VCaP (cell line): ENCODE measurements around the gene TRAPPC1.

Source experiments
- H3K27ac ChIP-seq: fragments of 450-650 bp; 2 replicates; pipeline ENCODE4 v1.5.1; 2017
- TF ChIP-seq, protein P1 (sequence below): fragments of 450-650 bp; conservative IDR thresholded peaks from 2 replicates; pipeline ENCODE4 v1.5.1; 2017; ENCODE audit warnings: mild to moderate bottlenecking, moderate library complexity

TRAPPC1 gene

DNA sequence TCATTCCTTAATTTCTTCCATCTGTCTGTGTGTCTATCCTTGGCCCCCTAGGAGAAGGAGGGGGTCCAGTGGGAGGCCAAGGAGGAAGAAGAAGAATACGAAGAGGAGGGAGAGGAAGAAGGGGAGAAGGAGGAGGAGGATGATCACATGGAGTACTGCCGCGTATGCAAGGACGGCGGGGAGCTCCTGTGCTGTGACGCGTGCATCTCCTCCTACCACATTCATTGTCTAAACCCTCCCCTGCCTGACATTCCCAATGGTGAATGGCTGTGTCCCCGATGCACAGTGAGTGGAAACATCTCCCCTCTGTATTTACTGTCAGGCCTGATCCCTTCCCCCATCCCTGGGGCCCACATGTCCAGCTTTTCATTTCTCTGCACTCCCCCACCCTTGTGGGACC lies 36.9 kb downstream of the TRAPPC1 start:
- TF ChIP-seq, protein P1, sequence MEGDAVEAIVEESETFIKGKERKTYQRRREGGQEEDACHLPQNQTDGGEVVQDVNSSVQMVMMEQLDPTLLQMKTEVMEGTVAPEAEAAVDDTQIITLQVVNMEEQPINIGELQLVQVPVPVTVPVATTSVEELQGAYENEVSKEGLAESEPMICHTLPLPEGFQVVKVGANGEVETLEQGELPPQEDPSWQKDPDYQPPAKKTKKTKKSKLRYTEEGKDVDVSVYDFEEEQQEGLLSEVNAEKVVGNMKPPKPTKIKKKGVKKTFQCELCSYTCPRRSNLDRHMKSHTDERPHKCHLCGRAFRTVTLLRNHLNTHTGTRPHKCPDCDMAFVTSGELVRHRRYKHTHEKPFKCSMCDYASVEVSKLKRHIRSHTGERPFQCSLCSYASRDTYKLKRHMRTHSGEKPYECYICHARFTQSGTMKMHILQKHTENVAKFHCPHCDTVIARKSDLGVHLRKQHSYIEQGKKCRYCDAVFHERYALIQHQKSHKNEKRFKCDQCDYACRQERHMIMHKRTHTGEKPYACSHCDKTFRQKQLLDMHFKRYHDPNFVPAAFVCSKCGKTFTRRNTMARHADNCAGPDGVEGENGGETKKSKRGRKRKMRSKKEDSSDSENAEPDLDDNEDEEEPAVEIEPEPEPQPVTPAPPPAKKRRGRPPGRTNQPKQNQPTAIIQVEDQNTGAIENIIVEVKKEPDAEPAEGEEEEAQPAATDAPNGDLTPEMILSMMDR = no peak
- H3K27ac ChIP-seq = no peak overlapping the region

DNA sequence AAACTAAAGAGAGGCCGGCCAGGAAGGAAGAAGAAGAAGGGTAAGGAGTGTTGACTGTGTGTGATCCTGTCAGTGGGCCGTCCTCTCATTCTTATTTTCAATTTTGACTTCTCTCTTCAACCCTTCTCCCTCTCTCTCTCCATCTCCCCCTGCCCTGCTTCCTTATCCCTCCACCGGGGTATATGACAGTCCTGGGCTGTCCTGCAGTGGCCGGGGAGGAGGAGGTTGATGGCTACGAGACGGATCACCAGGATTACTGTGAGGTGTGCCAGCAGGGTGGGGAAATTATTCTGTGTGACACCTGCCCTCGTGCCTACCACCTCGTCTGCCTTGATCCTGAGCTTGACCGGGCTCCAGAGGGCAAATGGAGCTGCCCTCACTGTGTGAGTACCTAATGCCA lies 37.5 kb downstream of the TRAPPC1 start:
- H3K27ac ChIP-seq = no peak overlapping the region
- TF ChIP-seq, protein P1 = no peak

DNA sequence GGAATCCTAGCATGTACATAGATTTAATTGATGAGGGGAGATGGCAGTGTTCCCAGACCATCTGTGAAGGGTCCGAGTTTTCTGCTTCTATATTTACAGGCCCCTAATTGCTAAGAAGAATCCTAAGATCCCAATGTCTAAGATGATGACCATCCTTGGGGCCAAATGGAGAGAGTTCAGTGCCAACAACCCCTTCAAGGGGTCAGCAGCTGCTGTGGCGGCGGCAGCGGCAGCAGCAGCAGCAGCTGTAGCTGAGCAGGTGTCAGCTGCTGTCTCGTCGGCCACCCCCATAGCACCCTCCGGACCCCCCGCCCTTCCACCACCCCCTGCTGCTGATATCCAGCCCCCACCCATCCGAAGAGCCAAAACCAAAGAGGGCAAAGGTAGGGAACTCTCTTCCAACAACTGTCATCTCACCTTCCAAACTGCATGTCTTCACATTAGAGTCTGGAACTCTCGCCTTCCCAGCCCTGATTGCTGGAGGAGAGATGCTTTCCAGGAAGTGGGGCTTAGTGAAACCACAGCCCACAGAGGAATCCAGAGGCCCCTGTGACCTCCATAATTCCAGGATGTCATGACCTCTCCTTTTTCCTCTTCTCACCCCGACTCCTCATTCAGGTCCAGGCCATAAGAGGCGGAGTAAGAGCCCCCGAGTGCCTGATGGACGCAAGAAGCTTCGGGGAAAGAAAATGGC lies 38.4 kb downstream of the TRAPPC1 start:
- H3K27ac ChIP-seq = no peak overlapping the region
- TF ChIP-seq, protein P1 = no peak

DNA sequence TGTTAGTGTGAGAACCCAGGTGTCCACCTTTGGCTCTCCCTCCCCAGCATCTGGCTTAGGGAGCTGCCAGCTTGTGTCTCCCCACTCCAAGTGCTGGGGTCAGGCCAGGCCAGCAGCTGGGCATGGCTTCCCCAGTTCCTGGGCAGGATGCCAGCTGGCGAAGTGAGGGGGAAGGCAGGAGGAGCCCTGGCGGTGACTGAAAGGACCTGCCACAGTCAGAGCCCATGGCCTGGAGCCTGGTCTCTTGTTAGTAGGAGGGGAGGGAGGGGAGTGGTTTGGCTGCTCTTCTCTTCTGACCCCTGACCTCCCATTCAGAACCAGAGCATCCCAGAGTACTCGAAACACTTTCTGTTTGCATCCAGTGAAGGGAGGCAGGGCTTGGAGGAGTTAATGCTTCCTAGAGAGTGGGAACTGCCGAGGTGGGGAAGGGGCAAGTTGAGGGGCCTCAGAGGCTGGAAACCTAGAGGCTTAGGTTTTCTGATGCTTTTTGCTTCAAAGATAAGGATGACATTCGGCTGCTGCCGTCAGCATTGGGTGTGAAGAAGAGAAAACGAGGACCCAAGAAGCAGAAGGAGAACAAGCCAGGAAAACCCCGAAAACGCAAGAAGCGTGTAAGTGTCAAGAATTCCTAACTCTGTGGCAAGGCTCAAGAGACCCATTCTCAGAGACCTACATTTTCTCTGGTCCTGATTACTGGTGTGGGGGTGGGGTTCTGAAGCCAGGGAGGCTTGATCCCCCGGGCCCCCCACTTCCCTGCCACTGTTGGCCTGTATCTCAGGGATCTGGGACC lies 42.4 kb downstream of the TRAPPC1 start:
- TF ChIP-seq, protein P1 = peak; percentile 43

DNA sequence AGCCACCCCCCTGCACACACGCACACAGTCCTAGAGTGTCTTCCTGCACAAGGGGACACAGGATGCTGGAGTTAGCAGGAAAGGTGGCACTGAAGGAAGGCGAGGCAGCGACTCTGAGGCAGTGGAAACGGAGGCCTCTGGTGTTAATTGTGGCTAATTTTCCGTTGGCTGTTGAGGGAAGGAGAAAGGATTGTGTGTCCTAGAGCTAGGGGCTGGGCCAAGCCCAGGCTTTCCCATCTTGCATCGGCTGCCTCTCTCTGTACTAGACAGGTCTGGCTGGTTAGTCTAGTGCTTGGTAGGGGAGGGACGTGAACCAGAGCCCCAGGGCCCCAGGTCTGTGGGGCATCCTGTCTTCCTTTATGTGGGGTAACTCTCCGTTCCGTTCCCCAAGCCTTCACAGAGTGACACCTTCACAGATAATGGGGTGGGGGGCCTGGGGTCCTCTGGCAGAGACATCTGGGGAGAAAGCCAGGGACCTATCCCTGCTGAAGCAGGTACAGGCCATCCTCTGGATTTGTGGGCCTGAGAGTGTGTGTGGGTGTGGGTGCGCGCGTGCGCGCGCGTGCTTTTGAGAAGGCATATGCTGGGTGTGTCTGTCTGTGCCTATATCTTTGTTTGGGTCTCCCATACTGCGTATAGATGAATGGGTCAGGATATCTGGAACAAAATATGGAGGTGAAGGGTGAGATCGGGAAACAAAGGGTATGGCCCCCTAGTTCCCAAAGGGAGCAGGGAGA lies 43.4 kb downstream of the TRAPPC1 start, which contains the start of gene CHD3:
Gene CHD3 (plus strand): TSS at position 606 of the 737 bp plus-strand sequence. CDS start 212 bp downstream, outside the sequence.
- TF ChIP-seq, protein P1 = no peak
- peak within 1 kb of the TSS; percentile 97 for H3K27ac ChIP-seq

More for the DNA sequence above, 42.4 kb downstream of the TRAPPC1 start:
- H3K27ac ChIP-seq = peak overlapping the region; percentile 97

DNA sequence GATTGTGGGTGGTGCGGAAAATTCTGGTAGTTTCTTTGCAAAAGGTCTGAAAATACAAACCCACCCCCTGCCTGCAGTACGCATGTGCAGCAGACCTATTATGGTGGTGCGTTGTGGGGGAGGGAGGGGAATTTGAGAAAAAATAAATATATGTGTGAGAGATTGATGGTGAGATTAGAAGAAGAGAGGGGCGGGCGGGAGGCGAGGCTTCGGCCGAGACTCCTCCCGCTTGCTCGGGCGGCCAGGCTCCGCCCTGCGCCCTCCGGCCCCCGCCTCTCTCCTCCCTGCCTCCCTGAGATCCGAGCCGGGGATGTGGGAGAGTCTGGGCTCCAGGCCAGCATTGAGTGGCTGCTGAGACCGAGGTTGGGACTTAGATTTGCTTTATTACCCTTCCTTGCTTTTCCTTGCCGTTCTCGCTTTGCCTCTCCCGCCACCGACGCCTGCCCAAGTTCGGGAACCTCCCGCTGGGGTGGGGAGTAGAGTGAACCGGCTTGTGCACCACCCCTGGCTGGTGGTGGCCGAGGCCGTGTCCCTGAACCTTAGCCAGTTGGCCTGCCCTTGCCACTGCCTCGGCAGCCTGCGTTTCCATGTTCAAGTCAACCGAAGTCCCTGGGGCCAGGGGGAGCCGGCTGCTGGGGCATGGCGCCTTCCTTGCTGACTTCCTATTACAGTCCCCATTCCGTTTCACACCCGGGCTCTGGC lies 44.1 kb downstream of the TRAPPC1 start:
- TF ChIP-seq, protein P1 = no peak
- peak overlapping the region; percentile 97 for H3K27ac ChIP-seq
